ENCODE measurements around the gene SEC24B.

GRCh38 chr4:109444182-109444844, 10.7 kb downstream of the SEC24B start:
- TF ChIP-seq CTCF (IDR thresholded peaks at IDR 0.05; ENCODE audit: low read depth, low read length) (no peak), POLR2A (IDR thresholded peaks at IDR 0.05; ENCODE audit: extremely low read depth, insufficient read length) (no peak), MYC (IDR thresholded peaks at IDR 0.05; ENCODE audit: low read depth, low read length) (no peak)
- TF ChIP-seq, protein P1, sequence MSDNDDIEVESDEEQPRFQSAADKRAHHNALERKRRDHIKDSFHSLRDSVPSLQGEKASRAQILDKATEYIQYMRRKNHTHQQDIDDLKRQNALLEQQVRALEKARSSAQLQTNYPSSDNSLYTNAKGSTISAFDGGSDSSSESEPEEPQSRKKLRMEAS (IDR thresholded peaks at IDR 0.05; ENCODE audit: low read depth, low read length): no peak

Data from NB4 (cell line).